ENCODE data around the gene AGGF1.
A peak's percentile ranks its signal among the peaks of the same experiment; 100 is the strongest.
"Not testable (repeated sequence)": the region's sequence is repeated elsewhere in the genome, so short reads cannot be mapped to it uniquely, and the experiment has no call there.

Gene AGGF1, protein sequence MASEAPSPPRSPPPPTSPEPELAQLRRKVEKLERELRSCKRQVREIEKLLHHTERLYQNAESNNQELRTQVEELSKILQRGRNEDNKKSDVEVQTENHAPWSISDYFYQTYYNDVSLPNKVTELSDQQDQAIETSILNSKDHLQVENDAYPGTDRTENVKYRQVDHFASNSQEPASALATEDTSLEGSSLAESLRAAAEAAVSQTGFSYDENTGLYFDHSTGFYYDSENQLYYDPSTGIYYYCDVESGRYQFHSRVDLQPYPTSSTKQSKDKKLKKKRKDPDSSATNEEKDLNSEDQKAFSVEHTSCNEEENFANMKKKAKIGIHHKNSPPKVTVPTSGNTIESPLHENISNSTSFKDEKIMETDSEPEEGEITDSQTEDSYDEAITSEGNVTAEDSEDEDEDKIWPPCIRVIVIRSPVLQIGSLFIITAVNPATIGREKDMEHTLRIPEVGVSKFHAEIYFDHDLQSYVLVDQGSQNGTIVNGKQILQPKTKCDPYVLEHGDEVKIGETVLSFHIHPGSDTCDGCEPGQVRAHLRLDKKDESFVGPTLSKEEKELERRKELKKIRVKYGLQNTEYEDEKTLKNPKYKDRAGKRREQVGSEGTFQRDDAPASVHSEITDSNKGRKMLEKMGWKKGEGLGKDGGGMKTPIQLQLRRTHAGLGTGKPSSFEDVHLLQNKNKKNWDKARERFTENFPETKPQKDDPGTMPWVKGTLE

GRCh38 chr5:77030097-77031071 lies at the start of gene AGGF1:
Gene AGGF1 (plus strand): TSS chr5:77030404. CDS start chr5:77030767, 363 bp downstream.
- DNase-seq, result peak; percentile 72 to 92

DNA sequence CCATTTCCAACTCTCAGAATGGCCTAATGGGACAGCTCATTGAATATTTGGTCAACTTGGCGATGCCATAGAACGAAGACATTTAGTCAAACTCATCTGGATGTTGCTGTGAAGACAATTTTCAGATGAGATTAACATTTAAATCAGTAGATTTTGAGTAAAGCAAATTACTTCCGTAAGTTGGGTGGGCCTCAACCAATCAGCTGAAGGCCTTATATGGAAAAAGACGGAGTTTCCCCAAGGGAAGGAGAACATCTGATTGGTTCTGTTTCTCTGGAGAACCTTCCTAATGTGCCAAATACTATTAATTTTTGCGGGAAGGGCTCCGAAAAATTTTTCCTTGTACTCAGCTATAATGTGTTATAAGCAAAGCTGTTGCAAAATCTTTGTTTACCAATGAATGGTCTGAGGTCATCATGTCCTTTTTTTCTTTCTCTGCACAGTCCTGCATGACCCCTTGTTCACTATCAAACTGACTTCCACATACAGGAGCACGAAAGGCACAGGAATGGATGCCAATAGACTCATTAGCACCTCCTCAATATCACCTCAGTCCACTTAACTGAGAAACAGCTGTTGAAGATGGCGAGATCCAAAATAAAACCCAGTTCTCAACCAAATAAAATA lies 49.6 kb upstream of the AGGF1 start:
- no peak for DNase-seq

DNA sequence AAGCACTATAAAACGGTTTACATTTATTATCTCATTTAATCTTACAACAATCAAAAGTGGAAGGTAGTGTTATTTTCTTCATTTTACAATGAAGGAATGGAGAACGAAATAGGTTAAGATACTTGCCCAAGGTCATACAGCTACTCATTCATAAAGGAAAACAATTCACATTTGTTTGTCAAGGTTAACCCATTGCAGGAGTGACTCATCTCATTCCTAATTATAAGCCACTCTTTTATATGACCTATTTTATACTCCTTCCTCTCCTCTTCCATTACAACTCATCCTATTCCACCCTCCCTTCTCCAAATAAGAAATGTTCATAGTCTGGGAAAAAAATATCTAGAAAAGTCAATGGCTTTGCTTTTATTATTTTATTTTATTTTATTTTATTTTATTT lies 47.8 kb upstream of the AGGF1 start:
- DNase-seq, result no peak

GRCh38 chr5:76983468-76983867 lies 46.7 kb upstream of the AGGF1 start:
- no peak for DNase-seq

- no peak for DNase-seq
Observed at GRCh38 chr5:76986825-76987526, 43.2 kb upstream of the AGGF1 start.

GRCh38 chr5:76990899-76991459 lies 39.2 kb upstream of the AGGF1 start:
- DNase-seq, result no peak

DNA sequence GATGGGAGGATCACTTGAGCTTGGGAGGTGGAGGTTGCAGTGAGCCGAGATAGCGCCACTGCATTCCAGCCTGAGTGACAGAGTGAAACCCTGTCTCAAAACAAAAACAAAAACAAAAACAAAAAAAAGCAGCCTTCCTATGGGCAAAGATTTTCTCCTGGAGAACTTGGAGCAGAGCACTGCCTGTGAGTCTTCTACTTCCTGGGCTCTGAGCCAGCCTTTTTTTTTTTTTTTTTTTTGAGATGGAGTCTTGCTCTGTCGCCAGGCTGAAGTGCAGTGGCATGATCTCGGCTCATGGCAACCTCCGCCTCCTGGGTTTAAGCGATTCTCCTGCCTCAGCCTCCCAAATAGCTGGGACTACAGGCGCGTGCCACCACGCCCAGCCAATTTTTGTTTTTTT lies 36.8 kb upstream of the AGGF1 start:
- DNase-seq, result not testable (repeated sequence)

GRCh38 chr5:76994337-76994736 lies 35.9 kb upstream of the AGGF1 start:
- DNase-seq, result no peak

DNA sequence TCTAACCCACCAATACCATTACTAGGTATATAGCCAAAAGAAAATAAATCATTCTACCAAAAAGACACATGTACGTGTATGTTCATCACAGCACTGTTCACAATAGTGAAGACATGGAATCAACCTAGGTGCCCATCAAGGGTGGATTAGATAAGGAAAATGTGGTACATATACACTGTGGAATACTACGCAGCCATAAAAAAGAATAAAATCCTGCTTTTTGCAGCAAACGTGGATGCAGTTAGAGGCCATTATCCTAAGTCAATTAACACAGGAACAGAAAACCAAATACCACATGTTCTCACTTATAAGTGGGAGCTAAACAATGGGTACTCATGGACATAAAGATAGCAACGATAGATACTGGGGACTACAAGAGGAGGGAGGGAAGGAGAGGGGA lies 32.0 kb upstream of the AGGF1 start:
- DNase-seq, result not testable (repeated sequence)

- DNase-seq, result no peak
Observed at GRCh38 chr5:76999451-76999850, 30.8 kb upstream of the AGGF1 start.

GRCh38 chr5:77003246-77003645 lies 27.0 kb upstream of the AGGF1 start:
- no peak for DNase-seq

- no peak for DNase-seq
Observed at GRCh38 chr5:77006124-77006523, 24.1 kb upstream of the AGGF1 start.

- DNase-seq, result no peak
Observed at GRCh38 chr5:77008413-77008812, 21.8 kb upstream of the AGGF1 start.

- DNase-seq, result no peak
Observed at GRCh38 chr5:77010243-77010642, 20.0 kb upstream of the AGGF1 start.

- no peak for DNase-seq
Observed at GRCh38 chr5:77011498-77011897, 18.7 kb upstream of the AGGF1 start.

DNA sequence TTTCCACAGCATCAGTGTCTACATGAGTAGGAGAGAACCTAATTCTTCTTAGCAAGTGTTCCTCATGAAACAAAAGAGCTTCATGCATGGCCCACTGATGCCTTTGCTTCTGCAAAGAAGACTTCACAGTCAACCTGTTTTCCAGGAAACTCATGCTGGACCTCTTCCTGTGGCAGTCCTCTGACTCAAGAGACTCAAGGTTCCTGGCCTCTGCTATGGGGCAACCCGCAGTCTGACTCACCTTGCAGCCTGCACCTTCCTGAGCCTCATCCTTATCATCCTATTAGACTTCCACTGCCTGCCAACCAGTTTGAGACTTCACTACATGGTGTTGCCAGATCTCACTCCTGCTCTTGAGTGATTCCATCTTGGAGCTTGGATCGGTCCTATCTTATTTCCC lies 17.6 kb upstream of the AGGF1 start:
- DNase-seq, result no peak

GRCh38 chr5:77015938-77016569 lies 14.2 kb upstream of the AGGF1 start:
- DNase-seq, result peak in 1 of 2 experiments; percentile 1

- DNase-seq, result no peak
Observed at GRCh38 chr5:77016962-77017361, 13.2 kb upstream of the AGGF1 start.

- DNase-seq, result no peak
Observed at GRCh38 chr5:77017668-77018067, 12.5 kb upstream of the AGGF1 start.

DNA sequence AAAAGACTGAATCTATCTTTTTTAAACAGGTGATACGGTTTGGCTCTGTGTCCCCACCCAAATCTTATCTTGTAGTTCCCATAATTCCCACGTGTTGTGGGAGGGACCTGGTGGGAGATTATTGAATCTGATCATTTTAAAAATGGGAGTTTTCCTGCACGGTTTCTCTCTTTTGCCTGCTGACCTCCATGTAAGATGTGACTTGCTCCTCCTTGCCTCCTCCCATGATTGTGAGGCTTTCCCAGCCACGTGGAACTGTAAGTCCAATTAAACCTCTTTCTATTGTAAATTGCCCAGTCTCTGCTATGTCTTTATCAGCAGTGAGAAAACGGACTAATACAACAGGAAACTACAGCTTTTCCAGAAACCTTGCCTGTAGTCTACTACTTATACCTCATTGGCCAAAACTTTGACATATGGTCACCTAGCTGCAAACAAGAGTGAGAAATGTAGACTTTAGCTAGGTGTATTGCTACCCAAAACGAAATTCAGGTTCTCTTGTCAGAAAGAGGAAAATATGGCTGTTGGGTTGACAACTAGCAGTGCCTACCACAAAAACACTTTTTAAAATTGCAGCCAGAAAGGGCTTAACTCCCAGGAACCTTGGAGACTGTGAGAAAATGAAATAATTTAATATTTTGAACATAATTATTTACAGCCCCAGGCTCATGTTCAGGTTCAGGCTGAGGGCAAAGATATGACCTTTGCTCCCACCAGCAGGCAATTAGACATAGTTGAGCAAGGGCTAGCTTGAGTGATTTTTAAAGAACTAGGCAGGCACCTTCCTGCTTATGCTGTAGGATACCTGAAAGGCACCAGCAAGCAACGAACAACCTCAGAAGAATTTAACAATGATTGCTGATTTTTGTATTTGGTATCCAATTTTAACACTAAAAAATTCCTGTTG lies 7.4 kb upstream of the AGGF1 start:
- no peak for DNase-seq

Data from NCI-H446 (cell line).